Measurements from ENCODE around the gene C14orf93.

Gene C14orf93

DNA sequence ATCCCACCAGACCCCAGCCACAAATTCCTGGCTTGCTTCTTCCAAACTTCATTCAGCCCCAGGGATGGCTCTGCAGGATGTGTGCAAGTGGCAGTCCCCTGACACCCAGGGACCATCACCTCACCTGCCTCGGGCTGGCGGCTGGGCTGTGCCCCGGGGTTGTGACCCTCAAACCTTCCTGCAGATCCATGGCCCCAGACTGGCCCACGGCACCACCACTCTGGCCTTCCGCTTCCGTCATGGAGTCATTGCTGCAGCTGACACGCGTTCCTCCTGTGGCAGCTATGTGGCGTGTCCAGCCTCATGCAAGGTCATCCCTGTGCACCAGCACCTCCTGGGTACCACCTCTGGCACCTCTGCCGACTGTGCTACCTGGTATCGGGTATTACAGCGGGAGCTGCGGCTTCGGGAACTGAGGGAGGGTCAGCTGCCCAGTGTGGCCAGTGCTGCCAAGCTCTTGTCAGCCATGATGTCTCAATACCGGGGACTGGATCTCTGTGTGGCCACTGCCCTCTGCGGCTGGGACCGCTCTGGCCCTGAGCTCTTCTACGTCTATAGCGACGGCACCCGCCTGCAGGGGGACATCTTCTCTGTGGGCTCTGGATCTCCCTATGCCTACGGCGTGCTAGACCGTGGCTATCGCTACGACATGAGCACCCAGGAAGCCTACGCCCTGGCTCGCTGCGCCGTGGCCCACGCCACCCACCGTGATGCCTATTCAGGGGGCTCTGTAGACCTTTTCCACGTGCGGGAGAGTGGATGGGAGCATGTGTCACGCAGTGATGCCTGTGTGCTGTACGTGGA is 32.4 kb upstream of the C14orf93 start, which contains the start of gene PSMB11:
TSS of gene PSMB11 (plus strand) at position 51 of the 804 bp plus-strand sequence. CDS start at position 65, 14 bp downstream.
- no peaks in the 10 kb centered on the region for H3K36me3 ChIP-seq (ENCODE audit: control insufficient read depth, insufficient read depth, low read length)
- no peak for DNase-seq (ENCODE audit: extremely low read depth, insufficient read length)
- H3K27me3 ChIP-seq (replicated peaks; ENCODE audit: control insufficient read depth, insufficient read depth, low read length), result no peaks in the 10 kb centered on the region; the same call in 1 of the 2 replicates
- H3K4me3 ChIP-seq (replicated peaks; ENCODE audit: low read depth, low read length), result no peak within 1 kb of the TSS
- TF ChIP-seq, protein P1, sequence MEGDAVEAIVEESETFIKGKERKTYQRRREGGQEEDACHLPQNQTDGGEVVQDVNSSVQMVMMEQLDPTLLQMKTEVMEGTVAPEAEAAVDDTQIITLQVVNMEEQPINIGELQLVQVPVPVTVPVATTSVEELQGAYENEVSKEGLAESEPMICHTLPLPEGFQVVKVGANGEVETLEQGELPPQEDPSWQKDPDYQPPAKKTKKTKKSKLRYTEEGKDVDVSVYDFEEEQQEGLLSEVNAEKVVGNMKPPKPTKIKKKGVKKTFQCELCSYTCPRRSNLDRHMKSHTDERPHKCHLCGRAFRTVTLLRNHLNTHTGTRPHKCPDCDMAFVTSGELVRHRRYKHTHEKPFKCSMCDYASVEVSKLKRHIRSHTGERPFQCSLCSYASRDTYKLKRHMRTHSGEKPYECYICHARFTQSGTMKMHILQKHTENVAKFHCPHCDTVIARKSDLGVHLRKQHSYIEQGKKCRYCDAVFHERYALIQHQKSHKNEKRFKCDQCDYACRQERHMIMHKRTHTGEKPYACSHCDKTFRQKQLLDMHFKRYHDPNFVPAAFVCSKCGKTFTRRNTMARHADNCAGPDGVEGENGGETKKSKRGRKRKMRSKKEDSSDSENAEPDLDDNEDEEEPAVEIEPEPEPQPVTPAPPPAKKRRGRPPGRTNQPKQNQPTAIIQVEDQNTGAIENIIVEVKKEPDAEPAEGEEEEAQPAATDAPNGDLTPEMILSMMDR (IDR thresholded peaks at IDR 0.05; ENCODE audit: insufficient read depth, low read length, poor library complexity, severe bottlenecking), result no peak

DNA sequence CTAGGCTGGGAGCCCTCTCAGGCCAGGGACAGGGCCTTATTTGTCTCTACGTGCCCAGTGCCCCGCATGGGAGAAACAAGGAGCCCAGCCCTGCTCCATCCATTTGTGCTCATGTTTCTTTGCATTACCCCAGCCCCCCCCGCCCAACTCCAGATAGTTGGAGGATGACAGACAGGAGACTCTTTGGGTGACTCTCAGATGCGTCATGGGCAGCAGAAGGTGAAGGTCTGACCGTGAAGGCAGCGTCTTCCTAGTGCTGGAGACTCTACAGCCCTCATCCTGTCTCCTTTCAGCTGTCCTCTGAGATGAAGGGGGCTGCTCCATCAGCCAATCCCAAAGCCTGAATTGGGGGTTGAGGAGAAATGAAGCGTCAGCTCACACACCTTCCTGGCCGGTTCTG is 31.8 kb upstream of the C14orf93 start:
- no peak overlapping the region for H3K4me3 ChIP-seq (replicated peaks; ENCODE audit: low read depth, low read length)
- TF ChIP-seq, protein P1 (IDR thresholded peaks at IDR 0.05; ENCODE audit: insufficient read depth, low read length, poor library complexity, severe bottlenecking), result no peak
- DNase-seq (ENCODE audit: extremely low read depth, insufficient read length), result no peak
- H3K36me3 ChIP-seq (ENCODE audit: control insufficient read depth, insufficient read depth, low read length), result no peaks in the 10 kb centered on the region
- no peaks in the 10 kb centered on the region; the same call in 1 of the 2 replicates for H3K27me3 ChIP-seq (replicated peaks; ENCODE audit: control insufficient read depth, insufficient read depth, low read length)

- no peak overlapping the region for H3K4me3 ChIP-seq (replicated peaks; ENCODE audit: low read depth, low read length)
- TF ChIP-seq, protein P1 (IDR thresholded peaks at IDR 0.05; ENCODE audit: insufficient read depth, low read length, poor library complexity, severe bottlenecking), result no peak
- H3K27me3 ChIP-seq (replicated peaks; ENCODE audit: control insufficient read depth, insufficient read depth, low read length), result no peaks in the 10 kb centered on the region; the same call in 1 of the 2 replicates
- DNase-seq (ENCODE audit: extremely low read depth, insufficient read length), result no peak
- H3K36me3 ChIP-seq (ENCODE audit: control insufficient read depth, insufficient read depth, low read length), result no peaks in the 10 kb centered on the region
Observed at GRCh38 chr14:23040100-23040499, 30.2 kb upstream of the C14orf93 start.

- no peak for DNase-seq (ENCODE audit: extremely low read depth, insufficient read length)
- TF ChIP-seq, protein P1 (IDR thresholded peaks at IDR 0.05; ENCODE audit: insufficient read depth, low read length, poor library complexity, severe bottlenecking), result no peak
- H3K4me3 ChIP-seq (replicated peaks; ENCODE audit: low read depth, low read length), result peak overlapping the region; percentile 88
- H3K27me3 ChIP-seq (replicated peaks; ENCODE audit: control insufficient read depth, insufficient read depth, low read length), result no peaks in the 10 kb centered on the region
- peaks cover 6% of the 10 kb centered on the region for H3K36me3 ChIP-seq (ENCODE audit: control insufficient read depth, insufficient read depth, low read length)
Observed at GRCh38 chr14:23035303-23036144, 25.6 kb upstream of the C14orf93 start.

- peaks cover 6% of the 10 kb centered on the region for H3K36me3 ChIP-seq (ENCODE audit: control insufficient read depth, insufficient read depth, low read length)
- peak; percentile 84 for DNase-seq (ENCODE audit: extremely low read depth, insufficient read length)
- H3K4me3 ChIP-seq (replicated peaks; ENCODE audit: low read depth, low read length), result peak within 1 kb of the TSS; percentile 88
- TF ChIP-seq, protein P1 (IDR thresholded peaks at IDR 0.05; ENCODE audit: insufficient read depth, low read length, poor library complexity, severe bottlenecking), result no peak
- no peaks in the 10 kb centered on the region for H3K27me3 ChIP-seq (replicated peaks; ENCODE audit: control insufficient read depth, insufficient read depth, low read length)
Observed at GRCh38 chr14:23034498-23035302, 24.8 kb upstream of the C14orf93 start, which contains the start of gene PSMB5. Gene PSMB5 (minus strand): TSS chr14:23034900. CDS start chr14:23034881, 19 bp downstream.
